ENCODE data around the gene CTSO. TPM values are rescaled to one million over a fixed set of nuclear protein-coding genes. Genes with fewer than 3 reads are reported as not detected.

Gene CTSO
- total and polyA plus RNA-seq, 3 donors from 2014 or later, result 10.9 to 18.6 (median 16.7) TPM

DNA sequence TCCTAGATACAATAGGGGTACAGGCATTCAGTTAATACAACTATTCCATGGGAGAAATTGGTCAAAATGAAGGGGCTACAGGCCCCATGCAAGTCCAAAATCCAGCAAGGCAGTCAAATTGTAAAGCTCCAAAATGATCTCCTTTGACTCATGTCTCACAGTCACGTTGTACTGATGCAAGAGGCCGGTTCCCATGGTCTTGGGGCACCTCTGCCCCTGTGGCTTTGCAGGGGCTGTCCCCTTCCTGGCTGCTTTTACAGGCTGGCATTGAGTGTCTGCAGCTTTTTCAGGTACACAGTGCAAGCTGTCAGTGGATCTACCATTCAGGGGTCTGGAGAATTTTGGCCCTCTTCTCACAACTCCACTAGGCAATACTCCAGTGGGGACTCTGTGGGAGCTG is 75.1 kb downstream of the CTSO start:
- no peaks in the 10 kb centered on the region for H3K9me3 ChIP-seq
- H3K36me3 ChIP-seq (ENCODE audit: low read depth, missing control alignments), result no peaks in the 10 kb centered on the region
- H3K4me1 ChIP-seq, result no peaks in the 10 kb centered on the region
- DNase-seq, result no peak
- intact Hi-C loops (cut with DNase I; ENCODE audit: low total_unique reads), result no loop called here
- no peak for TF ChIP-seq POLR2A (IDR thresholded peaks at IDR 0.05)
- WGBS, 2 donors, result 31% methylated on average over 2 of the region's 2 CpGs; no CpG with 5 or more reads in 1 of the 2 donors
- no peak overlapping the region for H3K4me3 ChIP-seq
- no peak overlapping the region for H3K27ac ChIP-seq
- H3K27me3 ChIP-seq, result no peaks in the 10 kb centered on the region

- no peak overlapping the region for H3K4me3 ChIP-seq
- H3K27me3 ChIP-seq, result no peaks in the 10 kb centered on the region
- no peaks in the 10 kb centered on the region for H3K36me3 ChIP-seq (ENCODE audit: low read depth, missing control alignments)
- no peak for TF ChIP-seq POLR2A (IDR thresholded peaks at IDR 0.05)
- TF ChIP-seq, protein P1, sequence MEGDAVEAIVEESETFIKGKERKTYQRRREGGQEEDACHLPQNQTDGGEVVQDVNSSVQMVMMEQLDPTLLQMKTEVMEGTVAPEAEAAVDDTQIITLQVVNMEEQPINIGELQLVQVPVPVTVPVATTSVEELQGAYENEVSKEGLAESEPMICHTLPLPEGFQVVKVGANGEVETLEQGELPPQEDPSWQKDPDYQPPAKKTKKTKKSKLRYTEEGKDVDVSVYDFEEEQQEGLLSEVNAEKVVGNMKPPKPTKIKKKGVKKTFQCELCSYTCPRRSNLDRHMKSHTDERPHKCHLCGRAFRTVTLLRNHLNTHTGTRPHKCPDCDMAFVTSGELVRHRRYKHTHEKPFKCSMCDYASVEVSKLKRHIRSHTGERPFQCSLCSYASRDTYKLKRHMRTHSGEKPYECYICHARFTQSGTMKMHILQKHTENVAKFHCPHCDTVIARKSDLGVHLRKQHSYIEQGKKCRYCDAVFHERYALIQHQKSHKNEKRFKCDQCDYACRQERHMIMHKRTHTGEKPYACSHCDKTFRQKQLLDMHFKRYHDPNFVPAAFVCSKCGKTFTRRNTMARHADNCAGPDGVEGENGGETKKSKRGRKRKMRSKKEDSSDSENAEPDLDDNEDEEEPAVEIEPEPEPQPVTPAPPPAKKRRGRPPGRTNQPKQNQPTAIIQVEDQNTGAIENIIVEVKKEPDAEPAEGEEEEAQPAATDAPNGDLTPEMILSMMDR (IDR thresholded peaks at IDR 0.05), result no peak
- H3K9me3 ChIP-seq, result no peaks in the 10 kb centered on the region
- 90 to 96% methylated on average over 4 of the region's 4 CpGs for WGBS, 2 donors
- intact Hi-C loops (cut with DNase I; ENCODE audit: low total_unique reads), result no loop called here
- DNase-seq, result no peak
- H3K4me1 ChIP-seq, result no peaks in the 10 kb centered on the region
- H3K27ac ChIP-seq, result no peak overlapping the region
These were observed 75.7 kb downstream of the CTSO start for GRCh38 chr4:155877971-155878370.

DNA sequence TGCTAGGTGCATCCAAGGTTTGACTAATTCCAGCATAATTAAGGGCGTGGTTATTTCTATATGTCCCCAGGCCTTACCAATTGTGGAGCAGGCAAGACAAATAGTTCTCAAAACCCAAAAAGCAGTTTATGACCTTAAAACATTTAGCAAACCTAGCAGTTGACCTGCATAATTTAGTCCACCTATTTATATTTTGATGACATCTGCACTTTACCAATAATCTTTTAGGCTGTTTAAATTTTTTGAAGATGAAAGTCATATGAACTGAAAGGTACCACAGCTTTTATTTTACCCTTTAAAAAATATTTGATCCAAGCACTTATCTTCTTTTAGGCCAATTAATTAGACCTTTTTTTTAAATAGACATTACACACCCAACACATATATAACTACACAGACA is 77.8 kb downstream of the CTSO start:
- Histone ChIP-seq H3K4me1 (no peaks in the 10 kb centered on the region), H3K27ac (no peak overlapping the region), H3K9me3 (no peaks in the 10 kb centered on the region), H3K27me3 (no peaks in the 10 kb centered on the region), H3K4me3 (no peak overlapping the region), H3K36me3 (ENCODE audit: low read depth, missing control alignments) (no peaks in the 10 kb centered on the region)
- intact Hi-C loops (cut with DNase I; ENCODE audit: low total_unique reads), result no loop called here
- TF ChIP-seq, protein P1 (IDR thresholded peaks at IDR 0.05), result no peak
- no peak for TF ChIP-seq POLR2A (IDR thresholded peaks at IDR 0.05)
- no peak for DNase-seq
- 94 to 100% methylated on average over 1 of the region's 1 CpG for WGBS, 2 donors

Other genes with a start within 250 kb of the CTSO start
- 1 to 10 TPM; 4.3 to 7.6 TPM for gene GUCY1B1, start 194.8 kb downstream of the CTSO start, total RNA-seq
- gene GUCY1B1, start 194.8 kb downstream of the CTSO start, polyA plus RNA-seq (ENCODE audit: insufficient read depth, low read depth, low replicate concordance), result 4.7 TPM
- not detected for gene ASIC5, start 87.6 kb downstream of the CTSO start, total RNA-seq
- gene ASIC5, start 87.6 kb downstream of the CTSO start, polyA plus RNA-seq (ENCODE audit: insufficient read depth, low read depth, low replicate concordance), result not detected
- under 1 TPM in 1 of 2 donors, not detected in 1; 0.62 TPM for gene TDO2, start 50.2 kb downstream of the CTSO start, total RNA-seq
- gene TDO2, start 50.2 kb downstream of the CTSO start, polyA plus RNA-seq (ENCODE audit: insufficient read depth, low read depth, low replicate concordance), result 0.78 TPM

Data from testis (tissue), 3 donors.